Natural killer cell (primary cell): ENCODE data around the gene UMAD1. TPM values are rescaled to one million over a fixed set of nuclear protein-coding genes. Genes with fewer than 3 reads are reported as not detected.

Experiments
- ATAC-seq, 3 donors: fragments of 150-1000 bp in 2 of 3; fragments of 200-7000 bp in 1 of 3; cut with Tn5 transposase; 1 replicate in 1 of 3; 2 replicates in 2 of 3; pipeline ENCODE4 v1.10.0; 2021; ENCODE audit warnings: mild to moderate bottlenecking in 2 of 3, moderate library complexity in 2 of 3
- DNase-seq, 2 donors: peaks; one replicate each; pipeline versions ENCODE4 v3.0.0 to v3.0.0-alpha.2; 2013 to 2021; ENCODE audit warnings: mixed read lengths in 1 of 2
- H3K27ac ChIP-seq: one replicate; pipeline ENCODE4 v1.5.1; 2013; ENCODE audit warnings: mild to moderate bottlenecking, low read length
- H3K27me3 ChIP-seq: one replicate; pipeline ENCODE4 v1.6.1; 2013; ENCODE audit warnings: low read length; ENCODE audit not compliant: control insufficient read depth, insufficient read depth
- H3K36me3 ChIP-seq: one replicate; pipeline ENCODE4 v1.6.1; 2013; ENCODE audit warnings: low read length; ENCODE audit not compliant: control insufficient read depth, insufficient read depth
- H3K4me1 ChIP-seq: one replicate; pipeline ENCODE4 v1.6.1; 2013; ENCODE audit warnings: low read length; ENCODE audit not compliant: control insufficient read depth, insufficient read depth
- H3K4me3 ChIP-seq: one replicate; pipeline ENCODE4 v1.5.1; 2013; ENCODE audit warnings: low read length
- H3K9me3 ChIP-seq: one replicate; pipeline ENCODE4 v1.6.1; 2013; ENCODE audit warnings: low read length; ENCODE audit not compliant: control insufficient read depth, insufficient read depth
- H3K27ac Mint-ChIP-seq, 2 donors: one replicate each; pipeline ENCODE4 v1.8.0; 2022; ENCODE audit warnings: mild to moderate bottlenecking in 2 of 2, mixed read lengths in 2 of 2, moderate library complexity in 1 of 2
- H3K27me3 Mint-ChIP-seq, 2 donors: one replicate each; pipeline ENCODE4 v1.8.0; 2022; ENCODE audit warnings: low read depth in 2 of 2, mixed read lengths in 2 of 2
- H3K36me3 Mint-ChIP-seq: one replicate; pipeline ENCODE4 v1.8.0; 2022; ENCODE audit warnings: mixed read lengths
- H3K4me1 Mint-ChIP-seq, 2 donors: one replicate each; pipeline ENCODE4 v1.8.0; 2022; ENCODE audit warnings: mixed read lengths in 2 of 2
- H3K4me3 Mint-ChIP-seq: one replicate; pipeline ENCODE4 v1.8.0; 2022; ENCODE audit warnings: mild to moderate bottlenecking, moderate library complexity, mixed read lengths
- H3K9me3 Mint-ChIP-seq, 2 donors: one replicate each; pipeline ENCODE4 v1.8.0; 2022; ENCODE audit warnings: mixed read lengths in 2 of 2
- CTCF ChIP-seq: fragments of 200-600 bp; IDR thresholded peaks from one replicate; pipeline ENCODE4 v1.8.0; 2022; ENCODE audit warnings: antibody characterized with exemption
- WGBS: methylation state at CpG from one replicate; pipeline ENCODE4 v1.1.7; 2013; ENCODE audit warnings: missing lambda C conversion rate; ENCODE audit not compliant: insufficient coverage; 5-methylcytosine and 5-hydroxymethylcytosine counted together
- intact Hi-C: fragments of 100-400 bp; cut with micrococcal nuclease; formaldehyde crosslinking; loops from one replicate; pipeline ENCODE4 v1.14.2; 2022
- total RNA-seq, 4 donors: library from RNA; stranded (reverse); fragments of 120-200 nt in 1 of 4; gene quantifications; one replicate each; pipeline versions ENCODE4 v1.2.3 to v1.2.4, GENCODE V29; 2013 to 2022

Gene UMAD1
- total RNA-seq, 3 donors from 2014 or later (not counting 1 experiment from before 2014, with no cell fraction given): 12.3 to 16.5 (median 14.6) TPM

- H3K9me3 Mint-ChIP-seq: no peaks in the 10 kb centered on the region
- peaks cover 26 to 27% of the 10 kb centered on the region in 2 donors for H3K4me1 Mint-ChIP-seq
- no peak for TF ChIP-seq CTCF
- no peak overlapping the region for H3K27ac Mint-ChIP-seq
- Histone ChIP-seq H3K4me3 (no peak overlapping the region), H3K36me3 (no peaks in the 10 kb centered on the region), H3K9me3 (no peaks in the 10 kb centered on the region), H3K27ac (no peak overlapping the region), H3K4me1 (no peaks in the 10 kb centered on the region), H3K27me3 (no peaks in the 10 kb centered on the region)
- no peaks in the 10 kb centered on the region for H3K36me3 Mint-ChIP-seq
- 94% methylated on average over 4 of the region's 4 CpGs for WGBS
- intact Hi-C loops: no loop called here
- no peak overlapping the region for H3K4me3 Mint-ChIP-seq
- DNase-seq: no peak
- no peak for ATAC-seq
- no peaks in the 10 kb centered on the region for H3K27me3 Mint-ChIP-seq
Measured at GRCh38 chr7:7757576-7757975, 117.0 kb downstream of the UMAD1 start.

GRCh38 chr7:7761340-7761973 lies 120.9 kb downstream of the UMAD1 start:
- DNase-seq (peak in 1 of 2 donors; percentile 67), ATAC-seq (peak; percentile 18 to 47 (median 37))
- Histone ChIP-seq H3K4me3 (peak overlapping the region; percentile 49), H3K36me3 (no peaks in the 10 kb centered on the region), H3K27me3 (no peaks in the 10 kb centered on the region), H3K9me3 (no peaks in the 10 kb centered on the region), H3K4me1 (no peaks in the 10 kb centered on the region), H3K27ac (peak overlapping the region; percentile 85)
- Mint-ChIP-seq H3K27ac (peak overlapping the region; percentile 89 to 97), H3K4me1 (peaks cover 37 to 41% of the 10 kb centered on the region in 2 donors), H3K36me3 (no peaks in the 10 kb centered on the region), H3K27me3 (no peaks in the 10 kb centered on the region), H3K9me3 (no peaks in the 10 kb centered on the region), H3K4me3 (peak overlapping the region; percentile 95)
- peak; percentile 62 for TF ChIP-seq CTCF
- intact Hi-C loops: loop anchor here (1.0 to 10.0 kb wide), 5 partner anchors 80 to 366 kb away; no protein-coding TSS in a partner anchor
- 31% methylated on average over 3 of the region's 5 CpGs for WGBS

GRCh38 chr7:7761974-7762779 lies 121.6 kb downstream of the UMAD1 start:
- TF ChIP-seq CTCF: no peak
- intact Hi-C loops: loop anchor here (1.0 to 10.0 kb wide), 6 partner anchors 81 to 365 kb away; no protein-coding TSS in a partner anchor
- Mint-ChIP-seq H3K4me1 (peaks cover 34 to 41% of the 10 kb centered on the region in 2 donors), H3K27me3 (no peaks in the 10 kb centered on the region), H3K27ac (peak overlapping the region; percentile 89 to 97), H3K36me3 (no peaks in the 10 kb centered on the region), H3K4me3 (peak overlapping the region; percentile 95), H3K9me3 (no peaks in the 10 kb centered on the region)
- Histone ChIP-seq H3K4me3 (peak overlapping the region; percentile 49), H3K27ac (peak overlapping the region; percentile 85), H3K9me3 (no peaks in the 10 kb centered on the region), H3K4me1 (no peaks in the 10 kb centered on the region), H3K27me3 (no peaks in the 10 kb centered on the region), H3K36me3 (no peaks in the 10 kb centered on the region)
- ATAC-seq (peak; percentile 81 to 89 (median 86)), DNase-seq (peak in 1 of 2 donors; percentile 71)
- 10% methylated on average over 6 of the region's 9 CpGs for WGBS
